HG03280 (cell line): ENCODE results near the gene PUS3.
"Not testable (repeated sequence)": the region's sequence is repeated elsewhere in the genome, so short reads cannot be mapped to it uniquely, and the experiment has no call there.

Experiments used
- ATAC-seq: cut with Tn5 transposase; IDR thresholded peaks from one replicate; pipeline ENCODE4 v1.9.1; 2021; ENCODE audit warnings: mild to moderate bottlenecking, moderate library complexity; ENCODE audit not compliant: unreplicated experiment

Gene PUS3

GRCh38 chr11:125922156-125922555, 19.1 kb upstream of the PUS3 start:
- ATAC-seq, result no peak

DNA sequence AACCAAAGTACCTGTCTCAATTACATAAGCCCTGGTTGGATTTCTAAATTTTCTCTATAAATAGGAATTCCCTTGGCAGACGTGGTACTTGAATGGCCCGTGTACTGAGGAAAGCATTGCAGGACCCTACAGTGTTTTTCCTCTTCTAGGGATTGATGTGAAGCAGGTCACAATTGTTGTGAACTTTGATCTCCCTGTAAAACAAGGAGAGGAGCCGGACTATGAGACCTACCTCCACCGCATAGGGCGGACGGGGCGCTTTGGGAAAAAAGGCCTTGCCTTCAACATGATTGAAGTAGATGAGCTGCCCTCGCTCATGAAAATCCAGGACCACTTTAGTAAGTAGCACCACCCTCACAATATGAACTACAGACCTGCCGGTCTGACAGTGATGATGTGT, 18.0 kb upstream of the PUS3 start:
- ATAC-seq, result no peak

GRCh38 chr11:125918140-125918840, 15.3 kb upstream of the PUS3 start:
- ATAC-seq, result no peak

- no peak for ATAC-seq
Observed at GRCh38 chr11:125916683-125917347, 13.8 kb upstream of the PUS3 start.

- not testable (repeated sequence) for ATAC-seq
Observed at GRCh38 chr11:125914601-125915000, 11.6 kb upstream of the PUS3 start.

GRCh38 chr11:125910226-125910849, 7.3 kb upstream of the PUS3 start:
- no peak for ATAC-seq

DNA sequence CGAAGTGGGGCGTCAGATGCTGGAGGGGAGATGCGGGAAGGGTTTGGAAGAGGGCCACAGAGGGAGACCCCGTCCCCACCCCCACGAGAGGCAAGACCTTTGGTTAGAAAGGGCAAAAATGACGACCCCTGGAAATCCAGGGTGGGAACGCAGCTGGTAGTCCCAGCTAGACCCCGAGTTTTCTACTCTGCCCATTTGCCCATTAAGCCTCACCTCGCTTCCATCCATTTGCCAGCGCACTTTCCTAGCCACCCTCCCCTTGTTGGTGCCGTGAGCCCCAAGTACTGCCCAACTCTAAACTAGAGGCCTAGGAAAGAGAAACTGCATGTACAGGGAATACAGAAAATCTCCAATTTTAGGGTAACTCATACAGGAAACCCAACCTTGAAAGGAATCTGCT, 1.7 kb upstream of the PUS3 start:
- no peak for ATAC-seq

GRCh38 chr11:125903711-125904659, 979 bp upstream of the PUS3 start, which contains the start of gene DDX25:
Gene DDX25 (plus strand): TSS chr11:125904508. CDS start chr11:125904518, 10 bp downstream.
- no peak for ATAC-seq

DNA sequence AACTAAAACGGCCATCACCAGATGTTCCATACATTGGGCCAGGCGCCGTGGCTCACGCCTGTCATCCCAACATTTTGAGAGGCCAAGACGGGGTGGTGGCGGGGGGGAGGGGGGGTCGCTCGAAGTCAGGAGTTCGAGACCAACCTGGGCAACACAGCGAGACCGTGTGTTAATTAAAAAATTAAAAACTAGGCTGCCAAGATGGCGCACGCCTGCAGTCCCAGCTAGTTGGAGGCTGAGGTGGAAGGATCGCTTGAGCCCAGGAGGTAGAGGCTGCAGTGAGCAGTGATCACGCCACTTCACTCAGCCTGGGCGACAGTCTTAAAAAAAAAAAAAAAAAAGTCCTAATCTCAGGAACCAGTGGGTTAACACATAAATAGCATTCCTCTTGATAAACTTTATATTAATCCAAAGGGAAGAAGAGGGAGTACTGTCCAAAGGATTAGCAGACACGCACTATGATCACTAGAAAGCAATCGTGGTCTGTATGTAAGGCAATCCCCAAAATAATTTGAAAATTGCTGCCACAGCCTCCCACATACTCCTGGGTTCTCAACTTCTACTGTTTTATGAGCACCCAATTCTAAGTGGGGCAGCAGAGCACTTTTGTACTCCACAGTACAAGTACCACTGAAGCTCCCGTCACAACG, 604 bp downstream of the PUS3 start:
- no peak for ATAC-seq

DNA sequence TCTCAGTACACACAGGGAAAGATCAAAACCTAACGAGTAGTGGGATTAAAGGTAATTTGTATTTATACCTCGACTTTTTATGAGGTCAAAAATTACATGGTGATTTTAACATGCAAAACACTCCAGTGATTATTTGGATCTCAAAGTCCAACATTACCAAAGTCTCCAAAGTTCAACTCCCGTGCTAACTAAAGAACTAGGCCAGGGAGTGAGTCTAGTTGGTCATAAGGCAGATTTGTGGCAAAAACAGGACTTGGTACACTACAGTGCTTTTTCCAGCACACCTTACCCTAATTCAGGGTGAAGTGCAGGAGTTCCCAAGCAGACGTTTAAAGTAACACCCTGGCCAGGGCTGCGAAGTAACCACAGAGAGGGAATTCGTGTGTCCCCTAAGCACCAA, 1.1 kb downstream of the PUS3 start:
- no peak for ATAC-seq

DNA sequence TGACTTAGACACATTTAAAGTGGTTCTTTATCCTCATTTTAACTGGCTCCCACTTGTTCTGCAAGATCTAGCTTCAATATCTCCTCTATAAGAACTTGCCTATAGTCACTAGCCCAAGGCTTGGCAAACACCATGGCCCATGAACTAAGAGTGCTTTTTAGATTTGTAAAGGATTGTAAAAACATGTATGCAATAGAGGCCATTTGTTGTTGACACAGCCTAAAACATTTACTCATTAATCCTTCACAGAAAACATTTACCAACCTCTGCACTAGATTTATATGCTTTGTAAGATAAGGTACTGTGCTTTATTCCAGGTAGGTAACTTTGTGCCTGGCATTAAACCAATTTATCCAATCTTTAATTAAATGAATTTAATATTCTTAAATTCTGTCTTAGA, 10.0 kb downstream of the PUS3 start:
- no peak for ATAC-seq

DNA sequence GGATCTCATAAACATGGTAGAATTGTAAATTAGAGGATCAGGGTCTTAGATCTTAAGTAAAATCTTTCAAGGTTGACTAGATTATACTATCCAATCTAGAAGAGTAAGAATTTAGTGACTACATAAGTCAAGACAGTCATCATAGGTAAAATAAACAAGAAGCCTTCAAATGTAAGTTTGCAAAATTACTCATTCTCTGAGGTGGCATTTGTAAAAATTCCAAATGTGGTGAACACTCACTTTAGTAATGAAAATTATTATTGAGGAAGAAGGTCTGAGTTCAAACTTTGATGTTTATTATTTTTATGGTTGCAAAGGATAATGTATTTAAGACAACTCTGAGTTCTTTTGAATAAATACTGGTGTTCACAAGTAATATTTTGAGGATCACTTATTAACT, 10.9 kb downstream of the PUS3 start:
- ATAC-seq, result no peak

- ATAC-seq, result no peak
Observed at GRCh38 chr11:125890447-125891100, 12.4 kb downstream of the PUS3 start.

GRCh38 chr11:125887373-125888324, 15.4 kb downstream of the PUS3 start, which contains the start of gene HYLS1:
Gene HYLS1 (plus strand): TSS chr11:125887668. CDS start chr11:125899369, 11,701 bp downstream.
- ATAC-seq, result peak; percentile 88

GRCh38 chr11:125886997-125887372, 16.0 kb downstream of the PUS3 start:
- peak; percentile 32 for ATAC-seq

- no peak for ATAC-seq
Observed at GRCh38 chr11:125883375-125883774, 19.6 kb downstream of the PUS3 start.

GRCh38 chr11:125881291-125881690, 21.7 kb downstream of the PUS3 start:
- no peak for ATAC-seq

DNA sequence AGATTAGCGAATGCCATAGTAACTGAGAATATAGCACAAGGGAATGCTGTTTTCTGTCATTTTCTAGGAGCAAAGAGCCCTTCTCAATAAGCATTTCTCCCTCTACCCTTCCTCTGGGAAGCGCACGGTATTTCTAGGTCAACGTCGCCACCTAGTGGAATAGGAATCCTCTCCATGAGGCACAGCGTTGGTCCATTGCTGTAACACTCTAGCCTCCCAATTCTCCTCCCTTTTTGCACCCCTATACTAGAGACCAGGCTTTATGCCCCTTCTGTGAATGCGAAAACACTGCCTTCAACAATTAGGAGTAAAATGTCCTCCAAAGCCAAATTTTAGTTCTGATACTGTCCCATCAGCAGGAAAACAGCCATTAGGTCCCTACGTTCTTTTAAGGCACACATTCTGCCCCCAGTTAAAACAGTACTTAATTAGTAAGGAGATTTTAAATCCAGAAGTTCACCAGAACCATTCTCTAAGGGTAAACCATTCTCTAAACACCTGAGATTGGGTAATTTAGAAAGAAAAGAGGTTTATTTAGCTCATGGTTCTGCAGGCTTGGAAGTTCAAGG, 28.4 kb downstream of the PUS3 start:
- ATAC-seq, result no peak
